ELR (cell line): ENCODE measurements around the gene CLIP1.

ENCODE experiments used
- DNase-seq: peaks from one replicate; pipeline ENCODE4 v3.0.0-alpha.2; 2015; ENCODE audit warnings: low read depth

The CLIP1 gene

GRCh38 chr12:122356192-122356635 lies 66.3 kb downstream of the CLIP1 start:
- DNase-seq, result peak; percentile 69

DNA sequence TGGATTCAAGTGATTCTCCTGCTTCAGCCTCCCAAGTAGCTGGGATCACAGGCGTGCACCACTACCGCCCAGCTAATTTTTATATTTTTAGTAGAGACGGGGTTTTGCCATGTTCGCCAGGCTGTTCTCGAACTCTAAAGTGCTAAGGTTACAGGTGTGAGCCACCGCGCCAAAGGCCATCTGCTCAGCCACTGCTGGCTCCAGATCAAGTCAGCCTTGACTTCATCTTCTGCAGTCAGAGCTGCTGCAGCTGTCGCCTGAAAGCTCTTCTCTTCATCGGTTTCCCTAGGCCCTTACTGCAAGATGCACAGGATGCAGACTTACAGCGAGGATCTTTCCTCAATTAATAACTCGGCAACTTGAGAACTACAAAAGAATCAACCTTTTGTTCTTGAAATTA lies 66.8 kb downstream of the CLIP1 start:
- no peak for DNase-seq

- DNase-seq, result no peak
These were observed 67.4 kb downstream of the CLIP1 start for GRCh38 chr12:122354958-122355641.

GRCh38 chr12:122352394-122352793 lies 70.1 kb downstream of the CLIP1 start:
- no peak for DNase-seq

- no peak for DNase-seq
These were observed 72.2 kb downstream of the CLIP1 start for GRCh38 chr12:122350141-122350848.

GRCh38 chr12:122349078-122349477 lies 73.4 kb downstream of the CLIP1 start:
- no peak for DNase-seq

DNA sequence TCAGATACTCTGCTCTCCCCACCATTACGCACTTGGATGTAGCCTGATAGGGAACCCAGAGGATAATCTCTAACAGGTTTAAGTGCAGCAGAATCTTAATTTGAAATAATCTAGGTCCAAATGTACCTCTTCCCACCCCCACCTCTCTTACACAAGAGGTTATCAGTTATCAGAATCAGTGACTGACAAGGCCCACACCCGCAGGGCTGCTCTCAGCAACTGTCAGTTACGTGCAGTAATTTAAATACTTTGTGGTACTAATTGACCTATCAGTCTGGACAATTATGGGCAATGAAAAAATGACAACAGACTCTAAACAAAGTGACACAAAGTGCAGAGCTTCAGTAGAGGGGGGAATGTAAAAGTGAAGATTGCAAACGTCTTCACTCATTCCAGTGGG lies 74.0 kb downstream of the CLIP1 start:
- DNase-seq, result no peak

- no peak for DNase-seq
These were observed 76.4 kb downstream of the CLIP1 start for GRCh38 chr12:122346054-122346453.

GRCh38 chr12:122345042-122345441 lies 77.4 kb downstream of the CLIP1 start:
- DNase-seq, result no peak

- DNase-seq, result peak; percentile 60
These were observed 86.2 kb downstream of the CLIP1 start for GRCh38 chr12:122336015-122336946.

- no peak for DNase-seq
These were observed 89.1 kb downstream of the CLIP1 start for GRCh38 chr12:122333142-122334087.

GRCh38 chr12:122327494-122328385 lies 94.7 kb downstream of the CLIP1 start:
- no peak for DNase-seq

- DNase-seq, result no peak
These were observed 95.5 kb downstream of the CLIP1 start for GRCh38 chr12:122327014-122327413.

DNA sequence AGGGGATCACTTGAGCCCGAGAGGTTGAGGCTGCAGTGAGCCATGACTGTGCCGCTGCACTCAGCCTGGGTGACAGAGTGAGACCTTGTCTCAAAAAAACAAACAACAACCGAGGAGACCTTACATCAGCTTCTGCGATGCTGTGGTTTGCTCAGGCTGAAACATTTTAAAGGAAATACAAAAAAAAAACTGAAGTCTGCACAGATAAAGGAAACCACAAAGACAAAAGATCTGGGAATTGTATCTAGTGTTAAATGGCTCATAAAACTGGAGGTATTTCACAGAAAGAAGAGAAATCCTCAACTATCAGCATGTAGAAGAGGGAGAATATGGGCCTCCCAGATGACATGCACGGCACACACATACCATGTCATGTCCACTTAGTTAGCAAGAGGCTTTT lies 95.9 kb downstream of the CLIP1 start:
- DNase-seq, result no peak

DNA sequence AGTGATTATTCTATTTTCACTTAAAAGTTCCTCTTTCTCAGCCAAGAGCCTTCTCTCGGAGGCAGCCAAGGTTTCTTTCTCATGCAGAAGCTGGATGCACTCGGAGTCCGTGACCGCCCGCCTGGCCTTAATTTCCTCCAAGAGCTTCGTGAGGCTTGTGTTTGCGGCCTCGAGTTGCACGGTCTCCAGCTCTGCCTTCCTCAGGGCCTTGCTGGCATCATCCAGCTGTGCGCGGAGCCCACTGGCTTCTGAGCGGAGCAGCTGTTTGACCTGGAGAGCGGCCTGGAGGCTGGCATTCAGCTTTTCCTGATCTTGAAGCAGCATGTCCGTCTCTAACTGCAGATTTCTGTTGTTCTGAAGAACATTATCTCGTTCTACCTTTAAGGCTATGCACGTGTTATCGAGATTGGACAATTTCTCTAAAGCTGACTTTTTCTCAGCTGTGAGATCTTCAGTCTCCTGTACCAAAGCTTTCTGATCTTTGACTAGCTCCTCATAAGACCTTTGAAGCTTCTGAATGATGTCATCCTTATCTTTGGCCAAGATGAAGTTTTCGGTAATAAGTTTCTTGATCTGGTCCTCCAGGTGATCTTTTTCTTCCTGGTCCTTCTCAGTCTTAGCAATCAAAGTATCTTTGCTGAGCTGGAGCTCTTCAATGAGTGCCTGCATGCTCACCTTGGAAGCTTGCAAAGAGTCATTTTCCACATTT lies 99.0 kb downstream of the CLIP1 start:
- no peak for DNase-seq

GRCh38 chr12:122322501-122322900 lies 100.0 kb downstream of the CLIP1 start:
- DNase-seq, result peak; percentile 48

- peak; percentile 66 for DNase-seq
These were observed 103.6 kb downstream of the CLIP1 start for GRCh38 chr12:122318607-122319605.

DNA sequence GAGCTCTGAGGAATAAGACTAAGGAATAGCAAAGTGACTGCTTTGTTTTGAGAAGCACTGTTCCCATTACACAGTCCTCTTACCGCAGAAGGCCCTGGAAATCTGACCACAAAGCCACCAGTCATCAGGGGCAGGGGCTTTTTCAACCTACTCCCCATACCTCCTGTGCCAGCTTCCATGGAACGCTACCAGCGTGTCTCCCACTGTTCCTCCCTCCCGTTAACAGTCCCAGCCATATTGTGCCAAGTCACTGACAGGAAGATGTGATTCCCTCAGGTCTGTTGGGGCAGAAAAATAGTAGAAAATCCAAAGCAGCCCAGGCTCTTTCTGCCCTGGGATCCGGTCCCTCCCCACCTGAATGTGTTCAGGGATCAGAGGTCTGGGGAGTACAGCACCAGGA lies 109.5 kb downstream of the CLIP1 start:
- DNase-seq, result no peak
